Activated CD4-positive, alpha-beta T cell treated with anti-CD3 and anti-CD28 coated beads, Interleukin-2, amount 10 ng/mL, durations not matched to agents 7 days and 5 days (primary cell): Measurements from ENCODE around the gene NKAIN2. TPM values are rescaled to one million over a fixed set of nuclear protein-coding genes. Genes with fewer than 3 reads are reported as not detected.

ENCODE experiments used
- CTCF ChIA-PET: fragments of 350-600 bp; sonication (Branson Sonifier 250); formaldehyde crosslinking; loops from one replicate; lab custom pipeline; 2021; ENCODE audit warnings: antibody characterized with exemption; lab: Charles Lee
- POLR2A ChIA-PET: fragments of 350-600 bp; sonication (Branson Sonifier 250); formaldehyde crosslinking; loops from one replicate; lab custom pipeline; 2021; ENCODE audit warnings: antibody characterized with exemption; lab: Charles Lee
- DNase-seq: peaks from one replicate; pipeline ENCODE4 v3.0.0-alpha.2; 2020
- H3K27ac Mint-ChIP-seq: one replicate; pipeline ENCODE4 v1.8.0; 2021; ENCODE audit warnings: mild to moderate bottlenecking, moderate library complexity, mixed read lengths
- H3K27me3 Mint-ChIP-seq: one replicate; pipeline ENCODE4 v1.8.0; 2021; ENCODE audit warnings: mixed read lengths
- H3K36me3 Mint-ChIP-seq: one replicate; pipeline ENCODE4 v1.8.0; 2021; ENCODE audit warnings: low read depth, mixed read lengths
- H3K4me1 Mint-ChIP-seq: one replicate; pipeline ENCODE4 v1.8.0; 2021; ENCODE audit warnings: mixed read lengths
- H3K4me3 Mint-ChIP-seq: one replicate; pipeline ENCODE4 v1.8.0; 2021; ENCODE audit warnings: mild to moderate bottlenecking, moderate library complexity, mixed read lengths
- H3K9me3 Mint-ChIP-seq: one replicate; pipeline ENCODE4 v1.8.0; 2021; ENCODE audit warnings: mixed read lengths
- total RNA-seq, 2 experiments: library from RNA; stranded (reverse); gene quantifications; one replicate each; pipeline ENCODE4 v1.2.3, GENCODE V29; 2021

The NKAIN2 gene
- total RNA-seq, 2 experiments from 2014 or later: not detected

DNA sequence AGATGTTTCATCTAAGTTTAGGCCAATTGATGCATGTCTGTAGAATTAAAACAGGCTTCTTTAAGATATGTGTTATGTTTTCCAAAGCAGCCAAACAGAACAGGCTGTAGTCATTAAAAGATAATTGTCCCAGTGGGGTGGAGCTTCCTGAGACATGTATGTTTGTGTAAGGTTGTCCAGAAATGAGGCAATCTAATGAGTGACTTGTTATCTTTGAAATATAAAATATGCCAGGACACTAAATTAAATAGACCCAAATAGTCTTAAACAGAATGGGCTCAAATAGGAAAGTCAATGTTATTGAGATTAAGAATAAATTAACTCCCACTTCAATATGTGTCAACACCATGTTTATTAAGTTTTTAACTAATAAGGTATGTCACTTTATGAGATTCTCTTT lies 953.9 kb downstream of the NKAIN2 start:
- Mint-ChIP-seq H3K27me3 (no peaks in the 10 kb centered on the region), H3K9me3 (no peaks in the 10 kb centered on the region), H3K36me3 (no peaks in the 10 kb centered on the region), H3K4me1 (no peaks in the 10 kb centered on the region), H3K4me3 (no peak overlapping the region), H3K27ac (no peak overlapping the region)
- DNase-seq: no peak
- ChIA-PET CTCF (no interaction called here), POLR2A (no interaction called here)

DNA sequence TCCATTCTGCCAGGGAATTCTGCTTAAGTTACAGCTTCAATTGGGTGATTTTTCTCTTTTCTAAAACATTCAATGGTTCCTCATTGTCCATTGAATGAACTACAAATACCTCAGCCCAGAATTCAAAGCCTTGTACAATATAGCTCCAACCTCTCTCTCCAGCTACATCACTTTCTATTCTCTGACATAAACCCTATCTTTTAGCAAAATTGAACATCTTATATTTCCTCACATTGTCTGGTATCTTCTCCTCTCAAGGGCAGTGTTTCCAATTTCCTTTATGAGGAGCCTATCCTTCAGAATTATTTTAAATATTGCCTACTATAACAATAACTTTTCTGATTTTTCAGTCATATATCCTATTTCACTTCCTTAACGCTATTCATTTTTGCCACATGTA lies 955.0 kb downstream of the NKAIN2 start:
- Mint-ChIP-seq H3K36me3 (no peaks in the 10 kb centered on the region), H3K9me3 (no peaks in the 10 kb centered on the region), H3K4me3 (no peak overlapping the region), H3K27ac (no peak overlapping the region), H3K27me3 (no peaks in the 10 kb centered on the region), H3K4me1 (no peaks in the 10 kb centered on the region)
- no peak for DNase-seq
- ChIA-PET CTCF (no interaction called here), POLR2A (no interaction called here)

DNA sequence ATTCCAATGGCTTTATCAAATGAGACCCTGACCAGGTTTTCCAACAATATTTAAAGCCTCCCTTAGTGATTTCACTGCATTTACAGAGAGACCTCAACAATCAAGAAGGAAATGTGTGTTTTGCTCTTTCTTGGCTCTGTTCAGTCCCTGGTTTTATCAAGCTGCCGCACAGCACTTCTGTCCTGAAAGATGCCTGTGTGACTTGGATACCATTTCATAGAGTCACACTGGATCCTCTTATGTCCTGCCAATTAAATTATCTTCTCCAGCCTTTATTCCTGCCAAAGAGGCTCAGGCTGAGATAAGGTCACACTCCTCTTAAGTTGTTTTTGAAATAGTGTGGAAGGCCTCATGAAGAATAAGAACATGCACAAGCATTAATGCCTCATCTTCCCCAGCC lies 961.6 kb downstream of the NKAIN2 start:
- no peaks in the 10 kb centered on the region for H3K36me3 Mint-ChIP-seq
- DNase-seq: no peak
- H3K27me3 Mint-ChIP-seq: no peaks in the 10 kb centered on the region
- no peak overlapping the region for H3K4me3 Mint-ChIP-seq
- ChIA-PET CTCF (no interaction called here), POLR2A (no interaction called here)
- no peak overlapping the region for H3K27ac Mint-ChIP-seq
- no peaks in the 10 kb centered on the region for H3K4me1 Mint-ChIP-seq
- H3K9me3 Mint-ChIP-seq: no peaks in the 10 kb centered on the region

DNA sequence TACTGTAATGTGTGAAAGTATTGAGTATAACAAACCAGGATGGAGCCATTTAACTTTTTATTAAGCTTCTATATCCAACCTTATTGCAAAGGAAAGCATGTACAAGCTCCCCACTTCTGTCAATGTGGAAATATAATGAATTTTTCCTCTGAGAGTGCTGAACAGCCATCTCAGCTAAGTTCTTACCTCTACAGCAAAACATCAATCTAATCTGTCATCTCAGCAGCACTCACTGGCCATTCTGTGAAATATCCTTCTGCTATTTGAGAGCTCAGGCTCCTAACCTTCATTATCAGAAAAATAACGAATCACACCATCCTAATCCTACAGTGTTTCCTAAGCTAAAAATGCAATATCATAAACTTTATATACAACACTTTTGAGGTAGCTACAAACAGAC lies 964.6 kb downstream of the NKAIN2 start:
- CTCF ChIA-PET: no interaction called here
- Mint-ChIP-seq H3K9me3 (no peaks in the 10 kb centered on the region), H3K4me3 (no peak overlapping the region), H3K27me3 (no peaks in the 10 kb centered on the region), H3K27ac (no peak overlapping the region), H3K36me3 (no peaks in the 10 kb centered on the region), H3K4me1 (no peaks in the 10 kb centered on the region)
- no peak for DNase-seq
- POLR2A ChIA-PET: no interaction called here

DNA sequence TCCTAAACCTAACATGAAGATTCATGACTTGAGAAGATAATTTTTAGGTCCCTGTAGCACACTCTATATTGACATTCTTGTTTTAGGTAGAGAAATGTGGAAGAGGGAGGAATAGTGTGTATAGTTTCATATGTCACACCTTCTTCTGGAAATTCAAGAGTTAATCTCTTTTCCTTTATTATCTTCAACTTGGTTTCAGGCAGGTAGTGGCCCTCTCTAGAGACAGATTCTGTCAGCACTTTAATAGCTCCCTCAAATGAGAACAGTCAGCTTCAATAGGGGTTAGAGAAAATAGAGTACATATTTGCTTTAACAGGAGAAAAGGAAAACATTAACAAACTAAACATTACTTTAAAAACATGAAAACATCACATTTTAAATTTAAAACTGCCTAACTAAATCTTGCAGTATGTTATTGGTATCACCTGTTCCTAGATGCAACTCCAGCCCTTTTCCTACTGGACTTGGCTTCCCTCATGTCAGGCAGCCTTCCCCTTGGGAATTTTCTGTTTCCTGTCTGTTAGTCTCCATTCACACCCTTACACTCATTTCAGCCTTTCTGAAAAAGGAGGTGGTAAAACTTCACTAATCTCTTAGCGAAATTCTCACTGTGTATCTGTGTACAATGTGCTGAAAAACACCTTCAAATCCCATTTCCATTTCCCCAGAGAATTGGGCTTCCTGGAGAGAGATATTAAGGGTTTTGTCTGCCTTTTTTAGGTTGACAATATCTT lies 966.3 kb downstream of the NKAIN2 start:
- Mint-ChIP-seq H3K9me3 (no peaks in the 10 kb centered on the region), H3K27me3 (no peaks in the 10 kb centered on the region), H3K4me3 (no peak overlapping the region), H3K36me3 (no peaks in the 10 kb centered on the region), H3K4me1 (no peaks in the 10 kb centered on the region), H3K27ac (no peak overlapping the region)
- ChIA-PET POLR2A (no interaction called here), CTCF (no interaction called here)
- DNase-seq: no peak

DNA sequence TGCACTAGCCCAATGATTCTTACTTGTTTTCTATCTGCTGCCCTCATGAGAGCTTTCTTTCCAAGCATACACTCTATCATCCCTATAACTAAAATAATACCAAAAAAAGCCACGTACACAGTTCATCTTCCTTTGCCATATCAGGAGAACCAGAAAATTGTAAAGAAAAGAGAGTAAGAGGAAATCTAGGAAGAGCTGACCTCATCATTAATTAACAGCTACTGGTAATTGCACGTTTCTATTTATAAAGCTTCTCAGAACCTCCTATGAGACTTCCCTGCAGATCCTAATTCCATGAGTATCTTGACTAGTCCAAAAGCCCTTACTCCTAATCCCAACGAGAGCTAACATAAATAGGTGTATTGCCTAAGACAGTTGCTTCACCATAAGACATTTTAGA lies 967.1 kb downstream of the NKAIN2 start:
- Mint-ChIP-seq H3K36me3 (no peaks in the 10 kb centered on the region), H3K9me3 (no peaks in the 10 kb centered on the region), H3K27me3 (no peaks in the 10 kb centered on the region), H3K4me1 (no peaks in the 10 kb centered on the region), H3K27ac (no peak overlapping the region), H3K4me3 (no peak overlapping the region)
- CTCF ChIA-PET: no interaction called here
- POLR2A ChIA-PET: no interaction called here
- no peak for DNase-seq

DNA sequence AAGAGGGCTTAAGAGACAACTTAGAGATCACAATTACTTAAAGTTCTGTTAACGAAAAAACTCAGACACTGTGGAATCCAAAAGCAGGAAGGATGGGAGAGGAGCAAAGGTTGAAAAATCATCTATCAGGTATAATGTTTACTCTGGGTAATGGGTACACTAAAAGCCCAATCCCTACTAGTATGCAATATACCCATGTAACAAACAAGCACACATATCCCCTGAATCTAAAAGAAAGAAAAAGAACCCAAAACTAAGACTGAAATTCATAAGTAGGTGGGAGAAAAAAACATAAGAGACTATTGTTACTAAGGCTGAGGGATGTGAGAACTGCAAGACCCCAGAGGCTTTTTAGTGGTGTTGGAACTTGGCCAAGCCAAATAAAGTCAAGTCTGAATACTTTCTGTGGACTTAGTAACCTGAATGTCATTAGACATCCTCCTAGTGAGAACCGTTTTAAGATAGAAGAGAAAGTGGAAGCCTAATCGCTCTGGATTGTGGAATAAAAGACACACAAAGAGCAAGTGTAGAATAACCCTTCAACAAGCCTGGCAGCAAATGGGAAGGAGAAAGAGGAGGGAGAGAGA lies 969.2 kb downstream of the NKAIN2 start:
- ChIA-PET POLR2A (no interaction called here), CTCF (no interaction called here)
- Mint-ChIP-seq H3K4me1 (no peaks in the 10 kb centered on the region), H3K4me3 (no peak overlapping the region), H3K36me3 (no peaks in the 10 kb centered on the region), H3K9me3 (no peaks in the 10 kb centered on the region), H3K27me3 (no peaks in the 10 kb centered on the region), H3K27ac (no peak overlapping the region)
- DNase-seq: no peak

DNA sequence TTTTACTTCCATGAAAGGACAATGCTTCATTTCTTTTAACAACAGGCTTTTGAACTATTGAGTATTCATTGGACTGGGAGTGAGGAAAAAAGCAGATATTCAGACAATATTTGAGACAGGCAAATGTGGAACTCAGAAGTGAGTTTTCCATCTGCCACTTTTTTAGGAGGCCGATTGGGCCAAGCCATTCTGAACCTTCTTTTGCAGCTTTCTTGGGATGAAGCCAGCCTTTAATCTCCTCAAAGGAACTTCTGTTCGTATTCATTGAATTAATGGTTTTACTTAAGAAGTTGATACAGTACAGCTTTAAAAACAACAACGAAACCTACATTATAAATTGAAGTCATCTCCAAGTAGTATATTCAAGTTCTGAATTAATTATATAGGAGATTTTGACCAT lies 971.5 kb downstream of the NKAIN2 start:
- Mint-ChIP-seq H3K4me3 (no peak overlapping the region), H3K27ac (no peak overlapping the region), H3K4me1 (no peaks in the 10 kb centered on the region), H3K9me3 (no peaks in the 10 kb centered on the region), H3K27me3 (no peaks in the 10 kb centered on the region), H3K36me3 (no peaks in the 10 kb centered on the region)
- ChIA-PET CTCF (no interaction called here), POLR2A (no interaction called here)
- no peak for DNase-seq

DNA sequence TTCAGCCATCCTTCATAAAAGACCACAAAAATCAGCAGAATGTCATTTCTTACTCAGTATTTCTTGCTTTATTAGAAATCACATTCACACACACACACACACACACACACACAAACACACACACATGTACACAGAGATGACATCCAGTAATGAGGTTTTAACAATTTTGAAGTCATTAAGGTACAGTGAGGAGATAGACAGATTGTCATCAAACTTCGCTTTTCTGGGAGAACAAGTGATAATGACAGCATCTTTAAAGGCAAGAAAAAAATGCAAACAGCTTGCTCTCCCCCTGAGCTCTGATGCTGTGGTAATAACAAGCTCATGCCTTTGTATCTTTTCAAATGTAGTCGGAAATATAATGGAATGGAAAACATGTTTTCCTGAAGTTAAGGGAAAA lies 974.2 kb downstream of the NKAIN2 start:
- H3K9me3 Mint-ChIP-seq: no peaks in the 10 kb centered on the region
- no peak for DNase-seq
- H3K36me3 Mint-ChIP-seq: no peaks in the 10 kb centered on the region
- no peaks in the 10 kb centered on the region for H3K27me3 Mint-ChIP-seq
- no peak overlapping the region for H3K27ac Mint-ChIP-seq
- no peak overlapping the region for H3K4me3 Mint-ChIP-seq
- CTCF ChIA-PET: no interaction called here
- H3K4me1 Mint-ChIP-seq: no peaks in the 10 kb centered on the region
- POLR2A ChIA-PET: no interaction called here

DNA sequence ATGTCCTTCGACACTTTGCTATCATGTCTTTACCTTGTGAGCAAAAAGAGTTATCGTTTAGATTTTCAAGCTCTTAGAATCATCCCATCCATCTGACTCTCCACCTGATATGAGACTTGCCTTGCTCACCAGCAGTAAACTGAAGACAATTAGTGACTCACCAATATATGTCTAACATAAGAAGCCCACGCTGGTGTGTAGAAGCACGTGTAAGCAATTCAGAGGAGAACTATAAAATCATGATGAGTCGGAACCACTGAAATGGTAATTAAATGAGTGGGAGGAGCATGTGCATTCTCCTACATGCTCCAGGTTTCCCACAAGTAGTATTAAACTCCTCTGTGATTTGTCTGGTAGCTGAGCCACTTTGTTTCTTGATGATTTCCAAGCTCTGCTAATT lies 977.0 kb downstream of the NKAIN2 start:
- DNase-seq: no peak
- ChIA-PET CTCF (interaction anchor here (1.0 kb wide), 1 partner anchor 31 kb away, joined by 3 read pairs; no protein-coding TSS in a partner anchor), POLR2A (no interaction called here)
- Mint-ChIP-seq H3K36me3 (no peaks in the 10 kb centered on the region), H3K4me1 (no peaks in the 10 kb centered on the region), H3K9me3 (no peaks in the 10 kb centered on the region), H3K4me3 (no peak overlapping the region), H3K27ac (no peak overlapping the region), H3K27me3 (no peaks in the 10 kb centered on the region)

DNA sequence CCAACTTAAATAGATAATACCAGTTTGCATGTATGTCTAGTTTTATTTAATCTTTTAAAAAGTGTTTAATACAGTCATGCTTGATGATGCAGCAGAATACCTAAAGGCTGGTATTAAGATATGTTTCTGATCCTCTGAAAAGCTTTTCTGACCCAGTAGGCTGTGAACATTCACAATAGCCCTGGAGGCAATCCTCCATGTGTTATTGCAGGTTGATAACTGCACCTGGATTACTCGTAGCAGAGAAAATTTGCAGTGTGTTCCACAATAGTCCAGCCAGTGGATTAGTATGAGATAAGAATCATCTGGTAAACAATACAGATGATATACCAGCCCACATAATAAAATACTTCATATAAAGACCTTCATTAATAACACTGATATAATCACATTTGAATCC lies 979.7 kb downstream of the NKAIN2 start:
- Mint-ChIP-seq H3K27ac (no peak overlapping the region), H3K27me3 (no peaks in the 10 kb centered on the region), H3K9me3 (no peaks in the 10 kb centered on the region), H3K4me1 (no peaks in the 10 kb centered on the region), H3K4me3 (no peak overlapping the region), H3K36me3 (no peaks in the 10 kb centered on the region)
- ChIA-PET CTCF (no interaction called here), POLR2A (no interaction called here)
- no peak for DNase-seq

DNA sequence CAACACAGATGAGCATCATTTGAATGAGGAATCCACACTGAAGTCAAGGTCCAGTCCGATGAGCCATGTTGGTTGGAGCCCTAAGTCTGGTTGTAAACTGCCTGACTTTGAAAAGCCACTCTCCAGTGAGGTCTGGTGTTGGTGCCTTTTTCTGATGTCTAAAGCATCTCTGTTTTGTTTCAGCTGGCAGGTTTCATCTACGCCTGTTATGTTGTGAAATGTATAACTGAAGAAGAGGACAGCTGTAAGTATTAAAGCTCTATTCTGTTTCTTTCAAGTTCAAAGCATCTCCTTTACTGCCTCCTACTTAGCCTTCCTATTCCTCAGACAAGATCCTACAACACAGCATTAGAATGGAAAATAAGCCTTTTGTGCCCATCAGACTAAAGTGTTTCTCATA lies 987.5 kb downstream of the NKAIN2 start:
- no peaks in the 10 kb centered on the region for H3K36me3 Mint-ChIP-seq
- H3K9me3 Mint-ChIP-seq: no peaks in the 10 kb centered on the region
- H3K4me3 Mint-ChIP-seq: no peak overlapping the region
- no peak for DNase-seq
- no peaks in the 10 kb centered on the region for H3K4me1 Mint-ChIP-seq
- ChIA-PET CTCF (no interaction called here), POLR2A (no interaction called here)
- no peak overlapping the region for H3K27ac Mint-ChIP-seq
- no peaks in the 10 kb centered on the region for H3K27me3 Mint-ChIP-seq

DNA sequence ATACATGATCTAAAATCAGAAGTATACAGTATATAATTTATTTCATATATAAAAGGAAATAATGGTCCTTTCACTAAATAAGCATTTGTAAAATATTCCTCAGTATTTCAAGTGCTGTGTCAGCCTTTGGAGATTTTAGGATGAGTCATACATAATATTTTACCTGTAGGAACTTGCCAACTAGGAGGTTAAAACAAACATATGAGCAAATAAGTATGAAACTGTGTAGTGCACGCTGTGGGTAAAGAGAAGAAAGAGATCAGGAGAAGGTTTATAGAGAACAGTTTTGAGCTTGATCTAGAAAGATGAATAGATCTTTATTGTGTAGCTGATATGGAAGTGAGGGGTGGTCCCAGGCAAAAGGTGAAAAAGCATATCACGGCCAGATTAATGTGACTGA lies 988.7 kb downstream of the NKAIN2 start:
- H3K27me3 Mint-ChIP-seq: no peaks in the 10 kb centered on the region
- H3K27ac Mint-ChIP-seq: no peak overlapping the region
- no peak overlapping the region for H3K4me3 Mint-ChIP-seq
- H3K4me1 Mint-ChIP-seq: no peaks in the 10 kb centered on the region
- no peak for DNase-seq
- ChIA-PET POLR2A (no interaction called here), CTCF (no interaction called here)
- H3K9me3 Mint-ChIP-seq: no peaks in the 10 kb centered on the region
- no peaks in the 10 kb centered on the region for H3K36me3 Mint-ChIP-seq

DNA sequence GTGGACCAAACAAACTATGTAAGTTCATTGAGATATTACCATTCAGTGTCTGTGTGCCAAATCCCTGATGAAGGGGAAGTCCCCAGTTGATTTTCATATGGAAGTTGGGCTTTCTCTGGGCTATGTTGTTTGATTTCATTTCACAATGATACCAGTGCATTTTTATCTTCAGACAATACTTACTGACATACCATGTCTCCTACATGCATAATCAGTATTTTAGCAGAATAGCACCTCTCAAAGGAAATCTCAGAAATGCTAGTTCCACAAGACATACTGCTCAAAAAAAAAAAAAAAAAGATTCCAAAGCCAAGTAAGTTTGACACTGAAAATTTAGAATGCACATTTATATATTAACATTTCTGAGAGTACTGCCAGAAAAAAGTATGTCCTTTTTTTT lies 989.7 kb downstream of the NKAIN2 start:
- POLR2A ChIA-PET: no interaction called here
- Mint-ChIP-seq H3K27me3 (no peaks in the 10 kb centered on the region), H3K36me3 (no peaks in the 10 kb centered on the region), H3K4me1 (no peaks in the 10 kb centered on the region), H3K9me3 (no peaks in the 10 kb centered on the region), H3K27ac (no peak overlapping the region), H3K4me3 (no peak overlapping the region)
- DNase-seq: no peak
- CTCF ChIA-PET: no interaction called here
